ENCODE results near the gene IL2RA.

DNA sequence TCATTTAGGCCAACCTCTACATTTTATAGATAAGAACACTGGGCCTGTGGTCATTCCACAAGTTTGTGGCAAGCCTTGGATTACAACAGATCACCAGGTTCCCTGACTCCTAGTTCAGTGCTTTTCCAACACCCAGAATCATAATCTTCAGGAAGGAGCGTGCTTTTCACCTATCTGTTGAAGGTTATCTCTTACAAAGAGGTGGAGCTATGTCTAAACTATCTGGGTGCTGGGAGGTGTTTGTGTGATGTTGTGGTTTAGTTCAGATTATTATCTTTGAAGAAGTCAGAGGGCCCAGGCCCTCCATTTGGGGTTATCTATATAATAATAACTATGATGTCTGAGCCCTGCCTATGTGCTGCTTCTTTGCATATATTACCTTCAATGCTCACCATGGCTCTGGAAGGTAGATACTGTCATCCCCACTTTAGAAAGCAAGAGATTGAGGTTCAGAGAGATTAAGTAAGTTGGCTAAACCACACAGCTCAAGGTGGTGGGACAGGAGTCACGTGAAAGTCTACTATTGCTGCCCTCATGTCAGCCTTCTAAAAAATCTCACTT, 24.0 kb downstream of the IL2RA start:
- TF ChIP-seq, protein P1, sequence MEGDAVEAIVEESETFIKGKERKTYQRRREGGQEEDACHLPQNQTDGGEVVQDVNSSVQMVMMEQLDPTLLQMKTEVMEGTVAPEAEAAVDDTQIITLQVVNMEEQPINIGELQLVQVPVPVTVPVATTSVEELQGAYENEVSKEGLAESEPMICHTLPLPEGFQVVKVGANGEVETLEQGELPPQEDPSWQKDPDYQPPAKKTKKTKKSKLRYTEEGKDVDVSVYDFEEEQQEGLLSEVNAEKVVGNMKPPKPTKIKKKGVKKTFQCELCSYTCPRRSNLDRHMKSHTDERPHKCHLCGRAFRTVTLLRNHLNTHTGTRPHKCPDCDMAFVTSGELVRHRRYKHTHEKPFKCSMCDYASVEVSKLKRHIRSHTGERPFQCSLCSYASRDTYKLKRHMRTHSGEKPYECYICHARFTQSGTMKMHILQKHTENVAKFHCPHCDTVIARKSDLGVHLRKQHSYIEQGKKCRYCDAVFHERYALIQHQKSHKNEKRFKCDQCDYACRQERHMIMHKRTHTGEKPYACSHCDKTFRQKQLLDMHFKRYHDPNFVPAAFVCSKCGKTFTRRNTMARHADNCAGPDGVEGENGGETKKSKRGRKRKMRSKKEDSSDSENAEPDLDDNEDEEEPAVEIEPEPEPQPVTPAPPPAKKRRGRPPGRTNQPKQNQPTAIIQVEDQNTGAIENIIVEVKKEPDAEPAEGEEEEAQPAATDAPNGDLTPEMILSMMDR (IDR thresholded peaks at IDR 0.05 in 2 of 3, conservative IDR thresholded peaks at IDR 0.05 in 1 of 3; ENCODE audit: insufficient read depth in 2 of 3, low read depth in 1 of 3, low read length in 3 of 3): no peak
- TF ChIP-seq ZBED1 (IDR thresholded peaks at IDR 0.05): no peak
